Naive thymus-derived CD4-positive, alpha-beta T cell (primary cell): ENCODE measurements around the gene MTX1. TPM values are rescaled to one million over a fixed set of nuclear protein-coding genes. Genes with fewer than 3 reads are reported as not detected.
"Not testable (repeated sequence)": the region's sequence is repeated elsewhere in the genome, so short reads cannot be mapped to it uniquely, and the experiment has no call there.

Experiments used
- ATAC-seq: fragments of 150-1000 bp; cut with Tn5 transposase; 2 replicates; pipeline ENCODE4 v1.10.0; 2021; ENCODE audit warnings: mild to moderate bottlenecking, moderate library complexity
- CTCF ChIA-PET: fragments of 350-600 bp; sonication (Branson Sonifier 250); formaldehyde crosslinking; loops from one replicate; lab custom pipeline; 2021; ENCODE audit warnings: antibody characterized with exemption; lab: Charles Lee
- POLR2A ChIA-PET: fragments of 350-600 bp; sonication (Branson Sonifier 250); formaldehyde crosslinking; loops from one replicate; lab custom pipeline; 2021; ENCODE audit warnings: antibody characterized with exemption, inconsistent platforms; lab: Charles Lee
- DNase-seq, 9 donors: peaks; one replicate each; pipeline versions ENCODE4 v3.0.0 to v3.0.0-alpha.2; 2020 to 2022; ENCODE audit warnings: mixed read lengths in 1 of 9
- H3K27ac ChIP-seq: one replicate; pipeline ENCODE4 v1.7.0; 2013; ENCODE audit warnings: mild to moderate bottlenecking, low read depth, low read length, moderate library complexity
- H3K27me3 ChIP-seq, 2 donors: one replicate each; pipeline ENCODE4 v1.7.0; 2013; ENCODE audit warnings: low read length in 2 of 2, mild to moderate bottlenecking in 2 of 2, moderate library complexity in 2 of 2; ENCODE audit not compliant: control insufficient read depth in 2 of 2, insufficient read depth in 2 of 2
- H3K36me3 ChIP-seq, 3 experiments: 1 replicate in 2 of 3; 2 replicates in 1 of 3; pipeline ENCODE4 v1.7.0; 2013; ENCODE audit warnings: low read length in 3 of 3, mild to moderate bottlenecking in 3 of 3, moderate library complexity in 1 of 3; ENCODE audit not compliant: insufficient read depth in 3 of 3, control insufficient read depth in 2 of 3
- H3K4me1 ChIP-seq, 2 donors: one replicate each; pipeline ENCODE4 v1.7.0; 2013; ENCODE audit warnings: low read length in 2 of 2, mild to moderate bottlenecking in 2 of 2, moderate library complexity in 1 of 2; ENCODE audit not compliant: control insufficient read depth in 2 of 2, insufficient read depth in 2 of 2
- H3K4me3 ChIP-seq: 2 replicates; pipeline ENCODE4 v1.7.0; 2013; ENCODE audit warnings: mild to moderate bottlenecking, low read length
- H3K9me3 ChIP-seq, 3 experiments: 1 replicate in 2 of 3; 2 replicates in 1 of 3; pipeline ENCODE4 v1.7.0; 2013; ENCODE audit warnings: low read length in 3 of 3; ENCODE audit not compliant: control insufficient read depth in 2 of 3
- H3K27ac Mint-ChIP-seq, 9 donors: one replicate each; pipeline ENCODE4 v1.8.0; 2020 to 2022; ENCODE audit warnings: mixed read lengths in 9 of 9, mild to moderate bottlenecking in 8 of 9, moderate library complexity in 5 of 9, inconsistent platforms in 2 of 9
- H3K27me3 Mint-ChIP-seq, 5 donors: one replicate each; pipeline ENCODE4 v1.8.0; 2021 to 2022; ENCODE audit warnings: mixed read lengths in 5 of 5, mild to moderate bottlenecking in 1 of 5
- H3K36me3 Mint-ChIP-seq, 5 donors: one replicate each; pipeline ENCODE4 v1.8.0; 2020 to 2022; ENCODE audit warnings: mixed read lengths in 5 of 5, mild to moderate bottlenecking in 3 of 5, inconsistent platforms in 1 of 5
- H3K4me1 Mint-ChIP-seq, 7 donors: one replicate each; pipeline ENCODE4 v1.8.0; 2020 to 2022; ENCODE audit warnings: mixed read lengths in 7 of 7, mild to moderate bottlenecking in 3 of 7, inconsistent platforms in 1 of 7
- H3K4me3 Mint-ChIP-seq, 10 donors: one replicate each; pipeline ENCODE4 v1.8.0; 2020 to 2022; ENCODE audit warnings: mild to moderate bottlenecking in 10 of 10, mixed read lengths in 10 of 10, moderate library complexity in 6 of 10, inconsistent platforms in 2 of 10
- H3K9me3 Mint-ChIP-seq, 11 donors: one replicate each; pipeline ENCODE4 v1.8.0; 2020 to 2022; ENCODE audit warnings: mixed read lengths in 11 of 11, mild to moderate bottlenecking in 4 of 11, inconsistent platforms in 1 of 11, moderate library complexity in 1 of 11
- intact Hi-C, 2 donors: fragments of 100-400 bp; cut with micrococcal nuclease; formaldehyde crosslinking; loops; one replicate each; pipeline ENCODE4 v1.15.1; 2023
- polyA plus RNA-seq, 2 donors: library from polyadenylated mRNA; unstranded; fragments of 300-500 nt; fragmentation: Illumina TruSeq; gene quantifications; one replicate each; pipeline ENCODE4 v1.2.3, GENCODE V29; 2021
- total RNA-seq, 6 experiments: library from RNA in 5 of 6; stranded (reverse) in 5 of 6; gene quantifications; 1 replicate in 5 of 6; 2 replicates in 1 of 6; pipeline ENCODE4 v1.2.3 and lab custom pipeline; 2021 to 2026

Gene MTX1
- total RNA-seq: 10 to 100 TPM; 19.5 to 40.8 (median 22.0) TPM
- 10 to 100 TPM; 48.9 to 49.9 TPM for polyA plus RNA-seq
- 31.4 reads per million, percentile 61 among the genes with 10 or more reads in this experiment for total RNA-seq (lab: John Stamatoyannopoulos, UW)

DNA sequence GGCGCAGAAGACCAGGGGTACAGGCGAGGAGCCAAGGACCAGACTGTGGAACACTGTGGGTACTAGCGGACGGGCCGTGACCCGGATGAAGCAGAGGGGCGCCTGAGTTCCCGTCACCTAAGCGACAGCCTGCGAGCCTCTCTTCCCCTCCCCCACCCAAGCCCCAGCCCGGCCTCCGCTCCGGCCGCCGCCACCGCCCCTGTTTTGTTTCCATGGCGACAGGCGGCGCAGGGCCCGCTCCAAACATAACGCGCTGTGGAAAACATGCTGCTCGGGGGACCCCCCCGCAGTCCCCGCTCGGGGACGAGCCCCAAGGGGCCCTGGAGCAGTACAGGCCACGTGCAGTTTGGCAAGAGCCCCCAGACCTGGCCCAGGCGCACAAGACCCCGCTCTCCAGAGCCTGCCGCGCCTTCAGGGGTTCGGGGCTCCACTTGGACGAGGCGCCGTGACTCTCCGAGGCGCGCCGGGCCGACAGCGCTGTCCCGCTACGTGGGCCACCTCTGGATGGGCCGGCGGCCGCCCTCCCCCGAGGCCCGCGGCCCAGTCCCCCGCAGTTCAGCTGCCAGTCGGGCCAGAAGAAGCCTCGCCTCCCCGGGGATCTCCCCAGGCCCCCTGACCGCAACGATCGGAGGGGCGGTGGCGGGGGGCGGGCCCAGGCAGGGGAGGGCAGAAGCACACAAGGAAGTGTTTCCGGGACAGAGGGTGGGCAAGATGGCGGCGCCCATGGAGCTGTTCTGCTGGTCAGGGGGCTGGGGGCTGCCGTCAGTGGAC lies at the start of gene MTX1:
TSS of gene MTX1 (plus strand) at position 155 of the 771 bp plus-strand sequence. CDS start at position 265, 110 bp downstream.
- Histone ChIP-seq H3K27ac (peak within 1 kb of the TSS; percentile 100), H3K36me3 (peaks cover 0 to 19% (median 0%) of the 10 kb centered on the region in 3 experiments), H3K27me3 (no peaks in the 10 kb centered on the region), H3K9me3 (no peaks in the 10 kb centered on the region), H3K4me1 (peaks cover 20 to 21% of the 10 kb centered on the region in 2 donors), H3K4me3 (peak within 1 kb of the TSS; percentile 100)
- H3K27me3 Mint-ChIP-seq: no peaks in the 10 kb centered on the region
- intact Hi-C loops: loop anchor here (1.0 to 5.0 kb wide), 8 partner anchors 11 to 65 kb away; partner anchors contain the start of genes CLK2 (in 1 of the 2), ENTREP3 (in 1 of the 2), KRTCAP2 (in 1 of the 2) and TRIM46 (in 1 of the 2)
- peak within 1 kb of the TSS; percentile 92 to 99 (median 96) for H3K27ac Mint-ChIP-seq
- peaks cover 19 to 30% (median 24%) of the 10 kb centered on the region in 7 donors for H3K4me1 Mint-ChIP-seq
- peaks cover 0 to 4% (median 0%) of the 10 kb centered on the region in 5 donors for H3K36me3 Mint-ChIP-seq
- ChIA-PET CTCF (interaction anchor here (0.6 to 7.4 kb wide), 9 partner anchors 15 to 1424 kb away, joined by 3 to 86 read pairs (median 4); partner anchors contain the start of gene KRTCAP2), POLR2A (interaction anchor here (0.6 to 5.3 kb wide), 12 partner anchors 10 to 390 kb away, joined by 3 to 63 read pairs (median 5); no protein-coding TSS in a partner anchor)
- DNase-seq (peak; percentile 83 to 91 (median 88)), ATAC-seq (peak; percentile 89)
- peak within 1 kb of the TSS; percentile 81 to 92 (median 88) for H3K4me3 Mint-ChIP-seq
- peaks cover 0 to 1% (median 0%) of the 10 kb centered on the region in 11 donors for H3K9me3 Mint-ChIP-seq

DNA sequence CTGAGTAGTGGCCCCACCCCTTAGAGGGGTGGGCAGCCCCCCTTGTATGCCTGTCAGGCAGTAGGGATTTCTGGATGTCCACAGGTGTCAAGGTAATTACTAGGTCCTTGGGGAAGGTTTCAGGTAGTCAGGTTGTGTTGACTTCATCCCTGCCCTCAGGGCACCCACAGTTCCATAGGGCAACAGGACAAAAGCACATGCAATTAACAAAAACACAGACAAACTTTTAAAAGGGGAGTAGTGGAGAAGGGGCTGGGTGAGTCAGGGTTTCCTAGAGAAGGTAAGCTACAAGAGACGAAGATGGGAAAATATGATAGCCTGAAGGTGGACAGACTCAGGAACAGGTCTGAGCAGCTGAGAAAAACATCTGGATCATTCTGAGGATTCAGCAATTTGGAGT lies 49.5 kb upstream of the MTX1 start:
- Histone ChIP-seq H3K4me3 (no peak overlapping the region), H3K36me3 (no peaks in the 10 kb centered on the region), H3K27ac (no peak overlapping the region), H3K27me3 (no peaks in the 10 kb centered on the region), H3K9me3 (no peaks in the 10 kb centered on the region), H3K4me1 (no peaks in the 10 kb centered on the region)
- Mint-ChIP-seq H3K4me3 (no peak overlapping the region), H3K36me3 (no peaks in the 10 kb centered on the region), H3K4me1 (no peaks in the 10 kb centered on the region), H3K27me3 (peaks cover 0 to 17% (median 0%) of the 10 kb centered on the region in 5 donors), H3K9me3 (no peaks in the 10 kb centered on the region), H3K27ac (no peak overlapping the region)
- DNase-seq (no peak), ATAC-seq (no peak)
- intact Hi-C loops: no loop called here
- POLR2A ChIA-PET: no interaction called here
- CTCF ChIA-PET: interaction anchor here (0.8 to 1.3 kb wide), 2 partner anchors 67 to 362 kb away, joined by 3 to 5 read pairs; no protein-coding TSS in a partner anchor

DNA sequence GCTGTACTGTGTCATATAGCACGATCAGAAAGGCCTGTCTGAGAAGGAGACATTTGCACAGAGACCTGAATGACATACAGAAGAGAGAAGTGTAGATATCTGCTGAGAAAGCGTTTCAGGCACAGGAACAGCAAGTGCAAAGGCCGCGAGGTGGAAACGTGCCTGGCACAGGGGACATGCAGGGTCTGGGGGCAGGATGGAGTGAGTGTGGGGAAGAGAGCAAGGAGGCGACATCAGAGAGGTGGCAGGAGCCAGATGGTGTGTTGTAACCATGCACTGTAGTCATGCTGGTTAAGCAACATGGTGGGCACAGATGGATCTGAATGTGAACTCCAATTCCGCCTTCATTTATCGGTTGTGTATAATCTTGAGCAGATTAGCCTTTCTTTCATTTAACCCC lies 48.4 kb upstream of the MTX1 start:
- ChIA-PET CTCF (interaction anchor here (1.3 to 1.6 kb wide), 2 partner anchors 13 to 69 kb away, joined by 5 read pairs; partner anchors contain the start of gene KRTCAP2), POLR2A (interaction anchor here (1.0 kb wide), 1 partner anchor 24 kb away, joined by 3 read pairs; the partner anchor contains the start of gene SLC50A1)
- no peak for ATAC-seq
- Mint-ChIP-seq H3K9me3 (no peaks in the 10 kb centered on the region), H3K36me3 (no peaks in the 10 kb centered on the region), H3K27ac (no peak overlapping the region), H3K4me3 (no peak overlapping the region), H3K4me1 (no peaks in the 10 kb centered on the region), H3K27me3 (peaks cover 0 to 11% (median 0%) of the 10 kb centered on the region in 5 donors)
- Histone ChIP-seq H3K27ac (no peak overlapping the region), H3K9me3 (no peaks in the 10 kb centered on the region), H3K4me3 (no peak overlapping the region), H3K4me1 (no peaks in the 10 kb centered on the region), H3K36me3 (no peaks in the 10 kb centered on the region), H3K27me3 (no peaks in the 10 kb centered on the region)
- intact Hi-C loops: no loop called here
- no peak for DNase-seq

GRCh38 chr1:155162631-155163030 lies 45.9 kb upstream of the MTX1 start:
- H3K4me3 ChIP-seq, H3K4me1 ChIP-seq, H3K27ac ChIP-seq, H3K27me3 ChIP-seq, intact Hi-C loops, ATAC-seq, H3K4me1 Mint-ChIP-seq, H3K4me3 Mint-ChIP-seq, H3K9me3 ChIP-seq, H3K9me3 Mint-ChIP-seq, H3K27ac Mint-ChIP-seq, POLR2A ChIA-PET, H3K36me3 ChIP-seq, H3K27me3 Mint-ChIP-seq, DNase-seq, H3K36me3 Mint-ChIP-seq: not testable (repeated sequence)
- CTCF ChIA-PET: interaction anchor here (0.7 to 1.7 kb wide), 2 partner anchors 10 to 74 kb away, joined by 5 to 7 read pairs; partner anchors contain the start of gene KRTCAP2

- ATAC-seq, DNase-seq, H3K4me3 Mint-ChIP-seq, H3K27ac ChIP-seq, H3K4me3 ChIP-seq, H3K36me3 Mint-ChIP-seq, H3K9me3 Mint-ChIP-seq, H3K27me3 ChIP-seq, H3K27me3 Mint-ChIP-seq, intact Hi-C loops, H3K27ac Mint-ChIP-seq, H3K36me3 ChIP-seq, H3K9me3 ChIP-seq, POLR2A ChIA-PET: not testable (repeated sequence)
- CTCF ChIA-PET: interaction anchor here (1.7 to 1.8 kb wide), 2 partner anchors 9 to 72 kb away, joined by 5 to 7 read pairs; partner anchors contain the start of gene KRTCAP2
- H3K4me1 ChIP-seq: peaks cover 5 to 13% of the 10 kb centered on the region in 2 donors
- peaks cover 4 to 14% (median 11%) of the 10 kb centered on the region in 7 donors for H3K4me1 Mint-ChIP-seq
Observed at GRCh38 chr1:155163785-155164184, 44.7 kb upstream of the MTX1 start.

DNA sequence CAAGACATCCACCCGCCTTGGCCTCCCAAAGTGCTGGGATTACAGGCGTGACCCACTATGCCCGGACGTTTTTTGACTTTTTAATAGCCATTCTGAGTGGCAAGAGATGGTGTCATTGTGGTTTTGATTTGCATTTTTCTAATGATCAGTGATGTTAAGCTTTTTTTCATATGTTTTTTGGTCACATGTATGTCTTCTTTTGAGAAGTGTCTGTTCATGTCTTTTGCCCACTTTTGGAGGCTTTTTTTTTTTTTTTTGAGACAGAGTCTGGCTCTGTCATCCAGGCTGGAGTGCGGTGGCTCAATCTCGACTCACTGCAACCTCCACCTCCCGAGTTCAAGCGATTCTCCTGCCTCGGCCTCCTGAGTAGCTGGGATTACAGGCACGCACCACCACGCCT lies 43.9 kb upstream of the MTX1 start:
- H3K27me3 Mint-ChIP-seq, H3K4me3 ChIP-seq, H3K27ac Mint-ChIP-seq, H3K27me3 ChIP-seq, H3K4me3 Mint-ChIP-seq, H3K27ac ChIP-seq, intact Hi-C loops, H3K9me3 ChIP-seq, ATAC-seq, H3K36me3 Mint-ChIP-seq, DNase-seq, H3K9me3 Mint-ChIP-seq: not testable (repeated sequence)
- POLR2A ChIA-PET: interaction anchor here (1.8 kb wide), 1 partner anchor 69 kb away, joined by 6 read pairs; no protein-coding TSS in a partner anchor
- Histone ChIP-seq H3K4me1 (peaks cover 5 to 13% of the 10 kb centered on the region in 2 donors), H3K36me3 (peaks cover 0 to 10% (median 0%) of the 10 kb centered on the region in 3 experiments)
- CTCF ChIA-PET: interaction anchor here (0.6 to 6.6 kb wide), 3 partner anchors 8 to 73 kb away, joined by 4 to 88 read pairs (median 5); partner anchors contain the start of gene KRTCAP2
- peaks cover 10 to 19% (median 14%) of the 10 kb centered on the region in 7 donors for H3K4me1 Mint-ChIP-seq
